ENCODE measurements around the gene SLC9A9.

DNA sequence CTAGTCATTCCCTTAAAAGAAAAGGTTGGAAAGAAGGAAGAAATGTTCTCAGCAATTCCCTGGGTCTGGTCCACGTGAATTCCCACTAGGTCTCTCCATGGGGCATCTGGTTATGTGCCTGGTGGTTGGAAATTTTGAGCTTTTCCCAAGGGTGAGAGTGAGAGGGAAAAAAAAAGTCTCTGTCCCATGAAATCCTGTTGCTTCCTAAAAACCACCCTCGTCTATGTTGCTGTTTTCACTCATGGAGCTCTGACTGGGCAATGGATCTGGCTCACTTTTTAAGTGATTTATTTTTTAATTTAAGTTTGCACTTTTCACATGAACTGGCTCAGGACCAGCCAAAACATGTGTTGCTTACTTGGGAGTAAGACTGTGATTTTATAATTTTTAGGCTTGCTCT, 538.6 kb downstream of the SLC9A9 start:
- TF ChIP-seq, protein P1, sequence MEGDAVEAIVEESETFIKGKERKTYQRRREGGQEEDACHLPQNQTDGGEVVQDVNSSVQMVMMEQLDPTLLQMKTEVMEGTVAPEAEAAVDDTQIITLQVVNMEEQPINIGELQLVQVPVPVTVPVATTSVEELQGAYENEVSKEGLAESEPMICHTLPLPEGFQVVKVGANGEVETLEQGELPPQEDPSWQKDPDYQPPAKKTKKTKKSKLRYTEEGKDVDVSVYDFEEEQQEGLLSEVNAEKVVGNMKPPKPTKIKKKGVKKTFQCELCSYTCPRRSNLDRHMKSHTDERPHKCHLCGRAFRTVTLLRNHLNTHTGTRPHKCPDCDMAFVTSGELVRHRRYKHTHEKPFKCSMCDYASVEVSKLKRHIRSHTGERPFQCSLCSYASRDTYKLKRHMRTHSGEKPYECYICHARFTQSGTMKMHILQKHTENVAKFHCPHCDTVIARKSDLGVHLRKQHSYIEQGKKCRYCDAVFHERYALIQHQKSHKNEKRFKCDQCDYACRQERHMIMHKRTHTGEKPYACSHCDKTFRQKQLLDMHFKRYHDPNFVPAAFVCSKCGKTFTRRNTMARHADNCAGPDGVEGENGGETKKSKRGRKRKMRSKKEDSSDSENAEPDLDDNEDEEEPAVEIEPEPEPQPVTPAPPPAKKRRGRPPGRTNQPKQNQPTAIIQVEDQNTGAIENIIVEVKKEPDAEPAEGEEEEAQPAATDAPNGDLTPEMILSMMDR (IDR thresholded peaks at IDR 0.05): no peak
- no peak for TF ChIP-seq POLR2A (IDR thresholded peaks at IDR 0.05)

All from right lobe of liver (tissue), 4 donors.